Stimulated activated CD8-positive, alpha-beta memory T cell treated with anti-CD3 and anti-CD28 coated beads, Interleukin-12 subunit alpha, Interleukin-12 subunit beta, amount 100 ng/mL, for 24 hours (primary cell): Measurements from ENCODE around the gene CETP.
"Not testable (repeated sequence)": the region's sequence is repeated elsewhere in the genome, so short reads cannot be mapped to it uniquely, and the experiment has no call there.

Experiments used
- DNase-seq: peaks from one replicate; pipeline ENCODE4 v3.0.0-alpha.2; 2020; ENCODE audit errors: extremely low read depth

The CETP gene

GRCh38 chr16:56956076-56956475, 5.7 kb upstream of the CETP start:
- no peak for DNase-seq

GRCh38 chr16:56956756-56957155, 5.0 kb upstream of the CETP start:
- DNase-seq: no peak

- DNase-seq: no peak
These were observed 969 bp upstream of the CETP start for GRCh38 chr16:56960681-56961281.

GRCh38 chr16:56961386-56961785, 364 bp upstream of the CETP start:
- no peak for DNase-seq

- peak; percentile 87 for DNase-seq
These were observed 2.7 kb downstream of the CETP start for GRCh38 chr16:56964243-56965148.

- DNase-seq: no peak
These were observed 3.7 kb downstream of the CETP start for GRCh38 chr16:56965149-56966092.

- no peak for DNase-seq
These were observed 4.3 kb downstream of the CETP start for GRCh38 chr16:56966093-56966475.

GRCh38 chr16:56967733-56968132, 6.0 kb downstream of the CETP start:
- no peak for DNase-seq

- no peak for DNase-seq
These were observed 8.0 kb downstream of the CETP start for GRCh38 chr16:56969769-56970168.

- DNase-seq: no peak
These were observed 9.4 kb downstream of the CETP start for GRCh38 chr16:56970934-56971767.

GRCh38 chr16:56971768-56972043, 10.0 kb downstream of the CETP start:
- no peak for DNase-seq

GRCh38 chr16:56972403-56973293, 10.9 kb downstream of the CETP start:
- DNase-seq: no peak

GRCh38 chr16:56973294-56973689, 11.5 kb downstream of the CETP start:
- DNase-seq: no peak

GRCh38 chr16:56973899-56974298, 12.1 kb downstream of the CETP start:
- not testable (repeated sequence) for DNase-seq

- no peak for DNase-seq
These were observed 13.0 kb downstream of the CETP start for GRCh38 chr16:56974549-56975300.

GRCh38 chr16:56975714-56976113, 14.0 kb downstream of the CETP start:
- no peak for DNase-seq

GRCh38 chr16:56977216-56977615, 15.5 kb downstream of the CETP start:
- no peak for DNase-seq

GRCh38 chr16:56977823-56978430, 16.2 kb downstream of the CETP start:
- DNase-seq: no peak

GRCh38 chr16:56980201-56980535, 18.4 kb downstream of the CETP start:
- no peak for DNase-seq
